Neural cell (in vitro differentiated cells): Measurements from ENCODE around the gene LRRC46.

ENCODE experiments used
- CTCF ChIP-seq: fragments of 450-650 bp; IDR thresholded peaks from 2 replicates; pipeline ENCODE4 v1.5.1; 2014; ENCODE audit warnings: antibody characterized with exemption, mild to moderate bottlenecking, moderate library complexity; ENCODE audit not compliant: poor library complexity, severe bottlenecking
- SMC3 ChIP-seq: fragments of 450-650 bp; conservative IDR thresholded peaks from 2 replicates; pipeline ENCODE4 v1.6.1; 2014; ENCODE audit warnings: antibody characterized with exemption, mild to moderate bottlenecking, moderate library complexity; ENCODE audit not compliant: poor library complexity

- TF ChIP-seq CTCF = no peak
- TF ChIP-seq SMC3 = no peak
These were observed 20.4 kb upstream of the LRRC46 start for GRCh38 chr17:47810901-47811635.
